WTC11 (cell line): ENCODE data around the gene TCF21. TPM values are rescaled to one million over a fixed set of nuclear protein-coding genes. Genes with fewer than 3 reads are reported as not detected.

Experiments used
- total RNA-seq: library from RNA; stranded (reverse); gene quantifications from 3 replicates; pipeline ENCODE4 v1.2.3, GENCODE V29; 2021

The TCF21 gene
- total RNA-seq, 1 experiment from 2014 or later: 0.22 TPM

Other genes starting within 250 kb of the TCF21 start
- 39.8 to 44.0 TPM (median 42.1 TPM) in 3 replicates for gene TBPL1, start 64.1 kb downstream of the TCF21 start, total RNA-seq
- 3.3 to 4.4 TPM (median 4.1 TPM) in 3 replicates for gene SLC2A12, start 163.5 kb downstream of the TCF21 start, total RNA-seq